Activated gamma-delta T cell treated with anti-CD3 and anti-CD28 coated beads, Interleukin-2, amount 50 U/mL, for 16 hours (primary cell): ENCODE results near the gene RBM20.
"Not testable (repeated sequence)": the region's sequence is repeated elsewhere in the genome, so short reads cannot be mapped to it uniquely, and the experiment has no call there.

Experiments used
- DNase-seq: peaks from one replicate; pipeline ENCODE4 v3.0.0-alpha.2; 2020; ENCODE audit warnings: low read depth

The RBM20 gene

DNA sequence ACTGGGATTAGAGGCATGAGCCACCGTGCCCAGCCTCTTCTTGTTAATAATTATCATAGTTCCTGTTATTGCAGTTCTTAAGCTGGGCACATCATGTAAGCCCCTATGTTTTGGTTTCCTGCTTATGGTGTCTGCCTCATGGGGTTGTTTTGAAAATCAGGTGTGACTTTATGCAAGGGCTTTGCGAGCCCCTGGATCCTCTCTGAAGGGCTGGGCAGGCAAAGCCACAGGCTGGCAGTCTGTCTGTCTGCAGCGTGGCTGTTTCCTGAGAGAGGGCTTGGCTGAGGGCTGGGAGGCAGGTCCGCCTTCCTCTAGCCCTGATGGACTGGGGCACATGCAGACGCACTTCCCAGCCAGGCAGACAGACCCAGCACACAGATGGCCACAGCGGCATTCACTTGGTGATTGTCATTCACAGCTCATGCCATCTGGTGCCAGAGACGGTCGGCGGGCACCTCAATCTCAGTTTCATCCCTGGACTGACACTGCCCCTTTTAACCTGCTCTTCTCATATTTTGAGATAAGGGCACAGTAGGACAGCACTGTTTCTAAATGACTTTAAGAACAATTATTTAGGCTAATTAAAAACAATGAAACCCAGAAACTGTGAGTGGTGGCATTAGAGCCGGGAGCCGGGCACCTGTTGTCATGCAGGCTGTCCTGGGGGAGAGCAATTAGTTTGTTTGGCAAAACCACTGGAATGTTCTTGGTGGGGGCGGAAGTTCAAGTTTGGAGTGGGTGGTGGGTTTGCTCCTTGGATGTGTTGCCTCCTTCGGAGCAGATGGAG lies 35.5 kb downstream of the RBM20 start:
- no peak for DNase-seq

DNA sequence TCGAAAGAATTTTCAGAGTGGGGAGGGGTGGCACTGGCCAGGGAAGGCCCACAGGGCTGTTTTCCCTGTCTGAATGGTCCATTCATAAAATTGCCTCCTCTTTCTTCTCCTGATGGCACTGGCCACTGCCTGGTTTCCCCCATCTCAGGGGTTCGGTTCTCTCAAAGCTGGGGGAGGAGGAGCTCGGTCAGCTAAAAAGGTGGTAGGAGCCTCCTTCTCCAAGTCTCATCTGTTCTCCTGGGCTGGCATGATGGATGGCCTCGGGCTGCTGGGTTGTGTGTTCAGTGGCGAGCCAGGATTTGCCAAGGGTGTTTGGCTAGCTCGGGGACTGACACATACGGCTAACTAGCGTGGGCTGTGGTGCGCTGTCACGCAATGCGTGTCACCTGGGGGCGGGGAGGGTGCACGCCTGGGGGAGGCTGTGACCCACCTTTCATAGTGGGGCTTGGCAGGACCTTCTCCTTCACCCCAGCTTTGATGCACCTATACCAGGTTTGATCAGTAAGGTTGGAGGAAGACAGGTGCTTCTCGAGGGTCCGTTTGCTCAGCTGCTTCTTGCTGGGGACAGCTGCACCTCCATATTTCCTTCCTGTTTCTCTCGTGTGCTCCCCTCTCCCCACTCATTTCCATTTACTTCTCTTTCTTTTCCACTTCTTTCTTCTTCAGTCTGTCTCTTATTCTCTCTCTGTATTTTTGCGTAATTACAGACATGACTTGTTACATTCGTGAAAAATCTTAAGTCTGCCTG lies 36.3 kb downstream of the RBM20 start:
- DNase-seq: no peak

DNA sequence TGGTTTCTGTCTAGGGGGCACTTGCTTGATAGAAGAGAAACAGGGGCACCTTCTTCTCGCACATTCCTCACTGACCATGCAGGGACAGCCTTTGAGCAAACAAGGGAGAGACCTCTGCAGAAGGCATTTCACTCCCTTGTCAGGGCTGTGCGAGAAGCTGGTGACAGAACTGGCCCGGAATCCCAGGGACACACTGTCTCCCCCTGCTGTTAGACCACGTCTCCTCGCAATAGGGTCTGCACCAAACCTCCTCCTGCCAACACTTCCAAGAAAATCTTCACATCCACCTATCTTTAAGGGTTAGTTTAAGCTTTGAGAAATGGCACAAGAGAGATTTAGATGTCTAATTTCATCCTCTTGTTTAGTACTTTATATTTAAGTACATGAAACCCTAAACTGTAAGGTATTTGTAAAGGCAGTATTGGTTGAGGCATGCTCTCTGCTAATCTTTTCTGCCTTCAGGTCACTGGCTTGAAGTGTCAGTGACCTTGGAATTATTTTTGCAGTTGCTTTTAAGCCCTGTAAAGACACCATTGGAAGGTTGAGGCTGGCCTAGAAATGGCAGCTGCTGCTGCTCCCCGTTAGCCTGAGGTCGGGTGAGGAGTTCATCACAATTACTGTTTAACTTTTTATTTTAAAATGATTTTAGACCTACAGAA lies 37.0 kb downstream of the RBM20 start:
- peak; percentile 31 for DNase-seq

DNA sequence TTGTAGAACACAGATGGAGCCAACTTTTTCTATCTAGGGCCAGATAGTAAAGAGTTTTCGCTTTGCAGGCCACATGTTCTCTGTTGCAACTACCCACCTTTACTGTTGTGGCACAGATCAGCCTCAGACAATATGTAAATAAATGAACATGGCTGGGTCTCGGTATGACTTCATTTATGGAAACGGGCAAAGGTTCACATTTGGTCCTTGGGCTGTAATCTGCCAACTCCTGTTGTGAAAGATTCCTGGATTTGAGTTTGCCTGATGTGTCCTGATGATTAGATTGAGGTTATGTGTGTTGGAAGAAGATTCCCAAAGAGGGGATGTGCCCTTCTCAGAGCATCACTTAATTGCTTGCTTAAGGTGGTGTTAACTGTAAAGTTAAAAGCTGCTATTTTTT lies 38.2 kb downstream of the RBM20 start:
- DNase-seq: no peak

DNA sequence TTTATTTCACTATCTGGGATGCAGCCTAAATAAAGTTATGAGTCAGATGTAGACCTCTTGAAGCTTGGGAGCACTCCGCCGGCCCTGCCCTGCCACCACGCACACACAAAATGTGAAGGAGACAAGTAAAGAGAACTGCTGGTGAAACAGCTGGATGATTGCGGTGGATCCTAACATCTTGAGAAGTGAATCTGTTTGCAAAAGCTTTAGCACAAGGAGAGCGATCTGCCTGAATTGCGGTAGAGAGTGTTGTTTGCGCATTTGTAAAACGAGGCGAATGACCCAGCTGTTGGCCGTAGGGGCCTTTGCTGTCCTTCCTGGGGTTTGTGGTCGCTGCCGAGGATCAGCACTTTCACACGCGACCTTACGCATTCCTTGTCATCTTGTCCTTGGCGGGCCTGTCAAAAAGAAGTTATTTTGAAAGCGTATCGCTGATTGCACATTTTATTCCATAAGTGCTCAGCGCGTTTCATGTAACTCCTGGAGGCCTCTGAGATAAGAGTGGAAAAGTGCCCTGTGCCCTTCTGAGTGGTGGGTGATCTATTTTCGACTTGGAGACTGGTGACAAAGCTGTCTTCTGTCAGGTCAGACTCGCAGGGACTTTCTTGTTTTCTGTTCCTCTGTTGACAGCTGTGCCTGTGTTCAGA lies 40.8 kb downstream of the RBM20 start:
- no peak for DNase-seq

DNA sequence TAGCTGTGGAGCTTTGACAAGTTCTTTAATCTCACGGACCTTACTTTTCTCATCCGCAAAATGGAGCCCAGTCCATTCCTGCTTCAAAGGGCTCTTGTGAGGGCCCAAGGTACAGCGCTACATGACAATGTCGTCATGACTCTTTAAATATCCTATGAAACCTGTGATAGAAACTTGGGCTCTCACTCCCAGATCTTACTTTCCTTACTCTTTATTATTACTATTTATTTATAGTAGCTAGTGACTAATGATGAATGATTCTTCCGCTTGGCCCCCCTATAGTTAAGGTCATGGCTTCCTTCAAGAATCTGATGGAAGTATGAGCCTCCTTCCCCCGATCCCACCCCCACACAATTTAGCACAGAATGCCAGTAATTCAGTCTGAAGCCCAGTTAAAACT lies 41.9 kb downstream of the RBM20 start:
- DNase-seq: no peak

DNA sequence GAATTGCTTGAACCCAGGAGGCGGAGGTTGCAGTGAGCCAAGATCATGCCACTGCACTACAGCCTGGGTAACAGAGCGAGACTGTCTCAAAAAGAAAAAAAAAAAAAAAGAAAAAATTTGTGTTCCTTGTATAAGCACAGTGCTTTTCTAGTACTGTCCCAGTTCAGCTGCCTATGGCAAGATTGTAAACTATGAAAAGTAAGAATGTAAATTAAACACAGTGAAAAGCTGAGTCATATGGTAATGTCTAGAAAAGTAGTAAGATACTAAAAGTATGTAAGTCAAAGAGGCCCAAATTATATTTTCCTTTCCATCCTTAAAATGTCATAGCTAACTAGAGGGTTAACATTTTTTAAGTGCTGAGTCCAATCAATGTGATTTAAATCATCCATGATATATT lies 42.8 kb downstream of the RBM20 start:
- DNase-seq: no peak

DNA sequence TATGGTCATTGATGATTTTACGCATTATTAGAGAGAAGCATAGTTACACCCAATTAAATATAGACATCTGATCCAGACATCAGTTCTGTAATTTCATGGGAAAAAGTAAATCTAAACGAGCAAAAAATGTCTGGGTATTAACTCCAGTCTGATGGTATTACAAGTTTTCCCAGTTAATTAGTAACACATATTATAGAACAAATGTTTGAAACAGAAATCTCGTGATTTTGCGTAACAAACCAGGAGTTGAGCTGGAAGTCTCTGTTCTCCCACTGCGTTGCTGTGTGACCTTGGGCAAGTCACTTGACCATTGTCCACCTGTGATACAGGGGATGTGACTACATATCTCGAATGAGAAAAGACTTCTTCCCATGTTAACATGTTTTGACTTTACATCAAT lies 43.3 kb downstream of the RBM20 start:
- DNase-seq: no peak

DNA sequence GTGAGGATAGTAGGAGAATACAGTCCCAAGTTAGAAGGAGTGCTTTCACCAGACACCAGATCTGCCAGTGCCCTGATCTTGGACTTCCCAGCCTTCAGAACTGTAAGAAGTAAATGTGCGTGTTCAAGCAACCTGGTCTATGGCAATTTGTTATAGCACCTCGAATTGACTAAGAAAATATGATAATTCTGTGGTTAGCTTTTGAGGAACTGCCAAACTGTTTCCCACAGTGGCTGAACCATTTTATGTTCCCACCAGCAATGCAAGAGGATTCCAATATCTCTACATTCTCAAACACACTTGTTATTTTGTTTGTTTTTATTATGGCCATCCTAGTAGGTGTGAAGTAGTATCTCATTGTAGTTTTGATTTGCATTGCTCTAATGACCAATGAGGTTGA lies 47.0 kb downstream of the RBM20 start:
- no peak for DNase-seq

DNA sequence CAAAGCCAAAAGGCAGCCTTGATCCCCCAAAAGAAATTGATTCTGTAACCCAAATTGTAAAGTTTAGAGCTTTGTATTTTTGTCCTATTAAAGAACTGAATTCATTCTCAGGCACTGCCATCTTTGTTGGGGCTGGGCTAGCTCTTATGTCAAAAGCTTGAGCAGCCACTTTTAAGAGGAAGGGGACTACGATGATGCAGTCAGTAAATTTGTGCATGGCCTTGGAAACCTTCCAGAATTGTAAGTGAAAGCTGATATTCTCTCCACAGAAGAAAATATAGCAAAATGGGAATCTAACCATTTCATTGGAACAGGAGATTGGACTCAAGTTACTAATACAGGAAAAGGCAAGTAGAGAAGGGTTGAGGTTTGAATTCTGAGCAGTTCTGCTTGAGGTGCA lies 50.1 kb downstream of the RBM20 start:
- DNase-seq: no peak

DNA sequence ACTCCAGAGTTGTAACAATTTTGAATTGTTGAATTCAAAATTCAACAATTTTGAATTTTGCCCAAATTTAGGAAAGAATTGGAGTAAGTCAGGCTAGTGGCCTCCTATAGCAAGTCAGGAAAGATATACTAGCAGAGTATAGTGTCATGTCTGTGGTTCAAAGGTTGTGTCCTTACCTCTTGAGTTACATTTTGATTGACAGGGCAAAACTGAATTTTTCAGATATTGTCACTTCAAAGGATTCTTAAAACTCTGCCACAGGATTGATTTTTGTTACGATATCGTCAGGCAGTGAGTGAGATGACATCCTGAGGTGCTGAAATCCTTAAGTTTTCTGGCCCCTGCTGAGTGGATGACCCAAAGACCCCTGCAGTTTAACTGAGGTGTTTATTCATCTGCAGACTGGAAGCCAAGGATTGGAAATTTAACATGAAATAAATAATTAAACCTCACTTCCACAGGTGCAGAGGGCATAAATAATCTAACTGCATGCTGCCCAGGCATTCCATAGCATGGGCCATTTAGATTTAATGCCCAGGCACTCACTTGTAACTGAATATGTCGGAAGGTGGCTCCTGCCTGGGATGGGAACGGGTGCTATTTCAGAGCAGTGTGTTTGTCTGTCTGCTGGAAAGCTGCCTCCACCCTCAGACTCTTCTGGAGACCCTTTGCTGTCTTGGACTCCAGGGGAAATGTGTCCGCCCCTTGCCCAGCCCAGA lies 50.8 kb downstream of the RBM20 start:
- no peak for DNase-seq

DNA sequence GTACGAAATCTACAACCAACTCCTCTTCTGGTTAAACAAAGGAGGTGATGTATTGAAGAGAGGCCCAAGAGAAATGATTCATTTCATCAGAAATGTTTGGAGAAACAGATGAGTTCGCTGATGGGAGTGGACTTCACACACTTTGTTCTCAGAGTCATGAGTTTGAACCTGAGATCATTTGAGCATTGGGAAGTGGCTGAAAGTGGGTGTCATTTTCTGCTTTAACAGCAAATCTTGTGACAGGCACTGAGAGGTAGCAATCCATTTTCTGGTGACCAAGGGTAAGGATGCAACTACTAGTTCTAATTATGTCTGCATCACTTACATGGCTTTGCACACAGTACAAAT lies 51.4 kb downstream of the RBM20 start:
- no peak for DNase-seq

DNA sequence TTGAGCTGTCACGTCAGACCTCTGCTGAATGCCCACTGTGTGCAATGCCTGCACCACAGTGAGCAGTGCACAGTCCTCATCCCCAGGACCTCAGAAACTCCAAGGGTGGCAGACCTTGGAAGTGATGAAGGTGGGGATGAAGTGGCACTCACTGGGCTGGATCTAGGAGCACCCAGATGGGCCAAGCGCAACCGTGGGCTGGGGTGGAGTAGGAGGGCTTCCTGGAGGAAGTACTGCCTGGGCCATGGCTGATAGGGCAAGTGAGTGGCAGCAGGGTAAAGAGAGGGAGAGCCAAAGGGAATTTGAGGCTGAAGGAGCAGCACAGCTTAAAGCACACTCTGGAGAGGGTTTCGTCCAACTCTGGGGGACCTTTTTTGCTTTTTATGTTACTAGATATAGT lies 52.3 kb downstream of the RBM20 start:
- no peak for DNase-seq

DNA sequence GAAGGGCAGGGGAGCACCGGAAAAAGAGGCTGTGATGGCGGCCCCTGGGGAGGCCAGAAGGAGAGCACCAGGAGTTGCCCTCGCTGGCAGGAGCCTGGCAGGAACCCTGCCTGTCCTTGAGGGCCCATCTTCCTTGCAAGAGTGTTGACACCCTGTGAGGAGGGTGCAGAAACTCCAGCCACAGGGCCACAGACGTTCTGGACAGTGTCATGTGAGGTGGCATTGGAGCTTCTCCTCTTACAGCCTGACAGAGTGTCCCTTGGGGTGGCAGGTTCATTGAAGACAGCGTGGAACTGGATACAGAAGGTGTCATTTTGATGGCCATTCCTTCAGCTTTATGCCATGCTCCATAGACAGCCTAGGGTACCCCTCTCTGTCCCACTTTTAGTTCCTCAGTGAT lies 54.2 kb downstream of the RBM20 start:
- no peak for DNase-seq

DNA sequence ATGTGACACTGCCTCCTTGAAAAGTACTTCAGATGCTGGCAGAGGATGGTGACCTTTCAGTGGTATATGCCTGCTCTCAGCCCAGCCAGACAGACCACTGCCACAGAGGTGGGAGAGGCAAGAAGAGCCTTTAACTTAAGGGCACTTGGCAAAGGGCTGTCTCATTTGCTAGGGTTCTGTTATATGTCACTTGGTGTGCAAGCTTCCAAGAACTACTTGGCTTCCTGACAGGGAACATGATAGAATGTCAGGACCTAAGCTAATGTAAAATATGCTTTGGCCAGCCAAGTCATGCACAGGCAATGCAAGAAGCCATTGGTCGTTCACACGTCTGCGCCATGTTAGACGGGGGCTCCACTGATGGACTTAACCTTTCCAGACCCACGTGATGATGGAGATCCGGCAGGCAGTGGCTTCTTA lies 54.7 kb downstream of the RBM20 start:
- no peak for DNase-seq

DNA sequence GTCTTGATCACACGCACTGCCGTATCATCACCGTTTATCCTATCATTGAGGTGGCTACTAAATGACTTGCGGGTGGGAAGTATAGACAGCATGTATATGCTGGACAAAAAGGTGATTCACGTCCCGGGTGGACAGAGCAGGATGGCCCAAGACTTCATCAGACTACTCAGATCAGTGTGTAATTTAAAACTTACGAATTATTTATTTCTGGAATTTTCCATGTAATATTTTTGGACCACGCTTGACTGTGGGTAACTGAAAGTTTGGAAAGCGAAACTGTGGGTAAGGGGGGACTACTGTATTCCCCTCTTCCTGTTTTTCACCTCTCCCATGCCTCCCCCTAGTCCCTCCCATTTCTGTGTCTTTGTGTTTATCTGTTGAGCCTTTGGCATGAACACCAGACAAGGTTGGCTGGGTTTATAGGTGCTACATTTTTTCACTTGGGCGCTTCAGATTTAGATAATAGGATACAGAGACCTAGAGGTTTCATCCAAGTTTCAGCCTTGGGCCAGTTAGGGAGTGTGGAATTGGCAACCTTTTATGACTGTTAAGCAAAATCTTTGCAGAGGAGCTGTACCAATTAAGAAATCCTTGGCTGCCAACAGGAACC lies 55.8 kb downstream of the RBM20 start:
- no peak for DNase-seq

DNA sequence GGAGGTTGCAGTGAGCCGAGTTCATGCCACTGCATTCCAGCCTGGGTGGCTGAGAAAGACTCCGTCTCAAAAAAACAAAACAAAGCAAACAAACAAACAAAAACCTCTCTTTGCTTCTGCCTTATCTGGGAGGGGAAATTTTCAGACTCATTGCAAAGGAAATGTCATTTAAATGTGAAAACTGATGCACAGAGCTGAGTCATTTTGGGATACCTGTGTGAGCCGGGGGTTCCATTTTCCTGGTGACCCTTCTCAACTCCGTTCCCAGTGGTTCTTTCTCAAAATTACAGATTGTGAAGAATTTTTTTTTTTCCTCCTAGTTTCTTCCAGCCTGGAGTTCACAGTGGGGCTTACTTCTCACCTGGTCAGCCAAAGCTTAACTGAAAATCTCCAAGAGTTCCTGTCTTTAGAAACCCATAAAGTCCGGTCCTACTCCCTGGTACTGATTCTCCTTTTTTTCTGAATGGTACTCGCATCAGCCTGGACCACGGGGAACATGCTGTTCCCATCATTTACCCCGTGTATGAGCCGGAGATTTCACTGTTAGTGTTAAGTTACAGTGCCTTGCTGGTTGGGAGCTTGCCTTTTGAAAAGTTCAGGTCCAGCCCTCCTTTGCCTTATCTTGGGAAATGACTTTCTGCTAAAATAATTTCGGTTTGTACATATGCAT lies 56.9 kb downstream of the RBM20 start:
- no peak for DNase-seq

DNA sequence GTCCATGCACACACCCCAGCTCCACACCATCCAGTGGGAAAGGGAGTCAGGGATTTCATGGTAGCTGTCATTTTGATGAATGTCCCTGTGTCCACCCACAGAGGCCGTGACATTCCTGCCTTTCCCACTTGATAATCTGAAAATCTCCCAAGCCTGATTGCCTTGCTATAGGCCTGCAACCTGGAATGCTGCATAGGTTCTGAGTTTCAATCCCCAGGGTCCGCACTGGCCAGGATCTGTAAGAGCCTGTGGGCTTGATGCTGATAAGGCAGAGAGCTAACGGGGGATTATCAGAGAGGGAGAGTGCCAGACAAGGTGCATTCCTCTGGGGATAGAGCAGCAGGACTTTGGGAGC lies 57.5 kb downstream of the RBM20 start:
- DNase-seq: no peak

DNA sequence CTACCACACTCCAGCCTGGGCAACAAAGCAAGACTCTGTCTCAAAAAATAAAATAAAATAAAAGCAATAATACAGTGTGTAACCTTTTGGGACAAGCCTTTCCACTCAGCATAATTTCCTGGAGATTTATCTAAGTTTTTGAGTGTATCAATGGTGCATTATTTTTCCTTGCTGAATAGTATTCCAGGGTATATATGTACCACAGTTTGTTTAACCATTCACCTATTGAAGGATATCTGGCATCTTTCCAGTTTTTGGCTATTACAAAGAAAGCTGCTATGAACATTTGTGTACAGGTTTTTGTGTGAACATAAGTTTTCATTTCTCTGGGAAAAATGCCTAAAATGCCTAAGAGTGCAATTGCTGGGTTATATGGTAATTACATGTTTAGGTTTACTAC lies 59.9 kb downstream of the RBM20 start:
- DNase-seq: no peak

DNA sequence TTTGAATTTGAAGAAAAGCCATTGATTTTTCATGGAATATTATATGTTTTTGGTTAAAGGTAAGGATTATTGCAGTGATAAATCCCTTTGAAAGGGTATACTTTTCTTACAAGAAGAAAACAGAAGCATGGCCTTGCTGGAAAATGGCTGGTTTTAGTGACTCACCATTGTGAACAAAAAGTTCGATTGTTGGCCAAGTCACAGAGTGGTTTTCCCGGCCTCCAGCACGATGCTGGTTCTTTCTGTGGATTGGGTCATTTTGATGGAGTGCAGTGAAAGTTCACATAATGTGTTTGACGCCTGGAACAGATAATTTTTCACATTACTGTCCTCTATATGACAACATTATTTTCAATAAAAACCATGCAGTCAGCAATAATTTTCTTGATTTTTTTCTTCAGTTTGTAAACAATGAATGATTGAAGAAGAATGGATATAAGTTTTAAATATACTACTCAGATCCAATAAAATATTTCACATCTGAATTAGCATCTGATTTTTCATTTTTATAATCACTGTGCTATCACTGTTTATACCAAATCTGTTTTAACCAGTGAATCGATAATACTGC lies 60.9 kb downstream of the RBM20 start:
- DNase-seq: no peak

DNA sequence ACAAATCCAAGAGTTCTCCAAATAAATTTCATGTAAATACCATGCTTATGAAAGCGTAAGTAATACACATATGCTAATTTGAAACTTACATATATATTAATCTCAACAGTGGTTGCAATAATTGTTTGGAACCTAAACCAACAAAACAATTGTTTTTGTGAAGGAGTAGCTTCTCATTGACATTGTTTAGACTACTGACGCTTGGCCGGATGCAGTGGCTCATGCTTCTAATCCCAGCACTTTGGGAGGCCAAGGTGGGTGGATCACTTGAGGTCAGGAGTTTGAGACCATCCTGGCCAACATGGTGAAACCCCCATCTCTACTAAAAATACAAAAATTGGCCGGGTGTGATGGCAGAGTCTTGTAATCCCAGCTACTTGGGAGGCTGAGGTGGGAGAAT lies 61.5 kb downstream of the RBM20 start:
- DNase-seq: not testable (repeated sequence)
